Measurements from ENCODE around the gene KSR1. TPM values are rescaled to one million over a fixed set of nuclear protein-coding genes. Genes with fewer than 3 reads are reported as not detected.
"Not testable (repeated sequence)": the region's sequence is repeated elsewhere in the genome, so short reads cannot be mapped to it uniquely, and the experiment has no call there.

Gene KSR1
- total and polyA plus RNA-seq, 2 experiments from 2014 or later, result 0.98 to 2.5 TPM

DNA sequence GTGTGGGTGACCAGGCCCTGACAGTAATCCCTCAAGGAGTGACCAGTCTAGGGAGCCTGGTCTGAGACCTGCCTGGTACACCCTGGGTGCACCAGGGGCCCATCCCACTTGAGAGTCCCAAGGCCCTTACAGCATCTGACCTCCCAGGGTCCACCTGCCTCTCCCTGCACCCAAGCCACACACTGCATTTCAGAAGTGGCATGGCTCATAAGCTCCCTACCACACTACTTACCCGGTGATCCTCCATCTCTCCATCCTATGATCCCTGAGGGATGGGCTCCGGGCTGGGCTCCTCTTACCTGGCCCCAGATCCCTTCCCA lies 215.3 kb downstream of the KSR1 start:
- in situ Hi-C loops (cut with MboI), result loop anchor here (10.0 kb wide), 1 partner anchor 63 kb away; no protein-coding TSS in a partner anchor
- no peaks in the 10 kb centered on the region for H3K36me3 ChIP-seq (ENCODE audit: low read depth)
- H3K9me3 ChIP-seq (ENCODE audit: low read depth), result no peaks in the 10 kb centered on the region
- H3K79me2 ChIP-seq (ENCODE audit: insufficient read depth), result no peaks in the 10 kb centered on the region
- H3K27me3 ChIP-seq (replicated peaks; ENCODE audit: insufficient read depth), result no peaks in the 10 kb centered on the region
- 56 to 68% methylated on average over 2 of the region's 2 CpGs for WGBS, 2 experiments (ENCODE audit: low coverage in 1 of 2, low lambda C conversion rate in 2 of 2, missing lambda C conversion rate in 2 of 2)
- no peaks in the 10 kb centered on the region for H3K9me2 ChIP-seq (ENCODE audit: insufficient read depth)
- DNase-seq, result no peak
- H3K27ac ChIP-seq, result no peak overlapping the region
- H3K4me1 ChIP-seq (ENCODE audit: insufficient read depth), result no peaks in the 10 kb centered on the region
- no peaks in the 10 kb centered on the region for H3F3A ChIP-seq (ENCODE audit: insufficient read depth)
- no peak for TF ChIP-seq EZH2phosphoT487 (IDR thresholded peaks at IDR 0.05; ENCODE audit: insufficient read depth, low read depth)
- TF ChIP-seq EZH2 (IDR thresholded peaks at IDR 0.05; ENCODE audit: insufficient read depth, poor library complexity, severe bottlenecking), result no peak
- H3K4me3 ChIP-seq, result no peak overlapping the region
- no peak overlapping the region for H2AFZ ChIP-seq
- no peaks in the 10 kb centered on the region for H4K20me1 ChIP-seq (ENCODE audit: insufficient read depth)
- H3K4me2 ChIP-seq (ENCODE audit: unreplicated experiment), result no peak overlapping the region
- no peak overlapping the region for H3K9ac ChIP-seq

- H3K27me3 ChIP-seq (replicated peaks; ENCODE audit: insufficient read depth); H3K9ac ChIP-seq; H3K36me3 ChIP-seq (ENCODE audit: low read depth); DNase-seq; H3F3A ChIP-seq (ENCODE audit: insufficient read depth); H3K9me3 ChIP-seq (ENCODE audit: low read depth); H3K79me2 ChIP-seq (ENCODE audit: insufficient read depth); H3K4me1 ChIP-seq (ENCODE audit: insufficient read depth); H3K9me2 ChIP-seq (ENCODE audit: insufficient read depth); H4K20me1 ChIP-seq (ENCODE audit: insufficient read depth); H3K4me2 ChIP-seq (ENCODE audit: unreplicated experiment); H2AFZ ChIP-seq; H3K27ac ChIP-seq; H3K4me3 ChIP-seq: not testable (repeated sequence)
- 13 to 27% methylated on average over 6 of the region's 6 CpGs for WGBS, 2 experiments (ENCODE audit: low coverage in 1 of 2, low lambda C conversion rate in 2 of 2, missing lambda C conversion rate in 2 of 2)
- in situ Hi-C loops (cut with MboI), result loop anchor here (10.0 kb wide), 1 partner anchor 63 kb away; no protein-coding TSS in a partner anchor
Measured at GRCh38 chr17:27671977-27672480, 215.8 kb downstream of the KSR1 start.

DNA sequence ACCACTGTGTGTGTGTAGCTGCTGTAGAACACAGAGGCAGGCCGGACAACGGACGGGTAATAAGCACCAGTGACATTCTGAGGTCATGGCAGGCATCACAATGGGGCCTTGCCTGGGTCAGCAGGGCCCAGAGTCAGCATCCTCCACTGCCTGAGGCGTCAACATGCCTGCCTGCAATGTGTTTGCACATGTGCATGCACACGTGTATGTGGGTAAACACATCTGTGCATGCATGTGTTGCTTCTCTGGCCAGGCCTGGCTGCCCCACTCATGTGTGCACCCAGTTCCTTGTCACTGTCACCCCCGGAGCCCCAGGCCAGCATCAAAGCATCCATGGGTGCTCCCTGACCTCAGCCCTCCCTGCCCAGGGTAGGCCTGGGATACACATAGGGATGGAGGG lies 218.1 kb downstream of the KSR1 start:
- Histone ChIP-seq H3K27ac (no peak overlapping the region), H3F3A (ENCODE audit: insufficient read depth) (no peaks in the 10 kb centered on the region), H4K20me1 (ENCODE audit: insufficient read depth) (no peaks in the 10 kb centered on the region), H3K36me3 (ENCODE audit: low read depth) (no peaks in the 10 kb centered on the region), H3K4me1 (ENCODE audit: insufficient read depth) (no peaks in the 10 kb centered on the region), H3K9me2 (ENCODE audit: insufficient read depth) (no peaks in the 10 kb centered on the region), H3K27me3 (replicated peaks; ENCODE audit: insufficient read depth) (peaks cover under 1% of the 10 kb centered on the region; the same call in 1 of the 2 replicates), H3K4me2 (ENCODE audit: unreplicated experiment) (no peak overlapping the region), H3K9ac (no peak overlapping the region), H3K4me3 (no peak overlapping the region), H3K79me2 (ENCODE audit: insufficient read depth) (no peaks in the 10 kb centered on the region), H2AFZ (no peak overlapping the region), H3K9me3 (ENCODE audit: low read depth) (no peaks in the 10 kb centered on the region)
- in situ Hi-C loops (cut with MboI), result loop anchor here (10.0 kb wide), 1 partner anchor 60 kb away; no protein-coding TSS in a partner anchor
- 30 to 43% methylated on average over 6 of the region's 6 CpGs for WGBS, 2 experiments (ENCODE audit: low coverage in 1 of 2, low lambda C conversion rate in 2 of 2, missing lambda C conversion rate in 2 of 2)
- no peak for DNase-seq
- TF ChIP-seq EZH2 (IDR thresholded peaks at IDR 0.05; ENCODE audit: insufficient read depth, poor library complexity, severe bottlenecking) (no peak), EZH2phosphoT487 (IDR thresholded peaks at IDR 0.05; ENCODE audit: insufficient read depth, low read depth) (no peak)

Small RNAs within 50 kb of the gene (small RNA-seq; reads per million reads assigned to genes)
- gene AC015688.5 (ENCODE audit: low read depth, low replicate concordance), result not detected

Other genes with a start within 250 kb of the KSR1 start
- gene WSB1, start 162.3 kb upstream of the KSR1 start, total RNA-seq (2014; rRNA removed; shearing (Covaris generic)), result 127 and 155 TPM in 2 replicates
- 116 and 135 TPM in 2 replicates for gene WSB1, start 162.3 kb upstream of the KSR1 start, polyA plus RNA-seq (2016; fragmentation: Nextera tagmentation; extraction: Ambion mirVana)
- gene LGALS9, start 174.7 kb downstream of the KSR1 start, total RNA-seq (2014; rRNA removed; shearing (Covaris generic)), result 1.3 and 3.2 TPM in 2 replicates
- gene LGALS9, start 174.7 kb downstream of the KSR1 start, polyA plus RNA-seq (2016; fragmentation: Nextera tagmentation; extraction: Ambion mirVana), result 1.8 and 4.1 TPM in 2 replicates

All from GM23248 (cell line).